ENCODE data around the gene ADRB2. TPM values are rescaled to one million over a fixed set of nuclear protein-coding genes. Genes with fewer than 3 reads are reported as not detected.

ADRB2 gene
- total and polyA plus RNA-seq, 10 of the 15 experiments (the other 5 are each of a cell fraction or from before 2014, with no cell fraction given) = 0.03 to 0.34 (median 0.18) TPM; not detected in 1

DNA sequence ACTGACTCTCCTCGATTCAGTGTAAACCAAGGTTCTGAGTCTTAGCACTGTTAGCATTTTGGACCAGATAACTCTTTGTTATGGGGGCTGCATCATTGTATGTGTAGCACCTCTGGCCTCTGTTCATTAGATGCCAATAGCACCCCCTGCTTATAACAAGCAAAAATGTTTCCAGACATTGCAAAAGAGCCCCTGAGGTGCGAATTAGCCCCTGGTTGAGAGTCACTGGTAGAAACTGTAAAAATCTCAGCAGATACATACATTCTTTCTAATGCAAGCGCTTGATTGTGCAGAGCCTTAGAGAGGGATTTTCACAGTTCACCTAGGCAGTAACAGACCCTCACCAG, 2.8 kb downstream of the ADRB2 start (continued):
- no peak for TF ChIP-seq SRF (IDR thresholded peaks at IDR 0.05; ENCODE audit: low read depth in 2 of 2, low read length in 2 of 2)

GRCh38 chr5:148829734-148830133, 3.3 kb downstream of the ADRB2 start:
- peaks cover 34% of the 10 kb centered on the region for H3K4me1 ChIP-seq (ENCODE audit: control insufficient read depth, insufficient read depth, low read length)
- H3K79me2 ChIP-seq (ENCODE audit: control insufficient read depth, insufficient read depth, low read length) = no peaks in the 10 kb centered on the region
- H3K27me3 ChIP-seq (replicated peaks in 1 of 2; ENCODE audit: control insufficient read depth in 2 of 2, insufficient read depth in 2 of 2, low read length in 1 of 2) = no peaks in the 10 kb centered on the region; a peak in 1 of 4 replicates
- no peak for FAIRE-seq
- ChIA-PET CTCF (interaction anchor here (1.2 to 5.9 kb wide), 5 partner anchors 9 to 98 kb away, joined by 3 to 37 read pairs (median 4); no protein-coding TSS in a partner anchor), SMC1A (ENCODE audit: uncharacterized antibody, unreplicated experiment) (interaction anchor here (0.9 to 2.6 kb wide), 5 partner anchors 9 to 128 kb away, joined by 3 to 20 read pairs (median 4); no protein-coding TSS in a partner anchor), POLR2A (no interaction called here), RAD21 (ENCODE audit: unreplicated experiment) (interaction anchor here (1.1 kb wide), 2 partner anchors 9 to 97 kb away, joined by 3 read pairs; no protein-coding TSS in a partner anchor)
- H3K4me3 ChIP-seq = no peak overlapping the region
- H3K9ac ChIP-seq (ENCODE audit: control insufficient read depth, insufficient read depth, low read length) = no peak overlapping the region
- no peaks in the 10 kb centered on the region for H3K36me3 ChIP-seq (ENCODE audit: control insufficient read depth in 2 of 2, insufficient read depth in 2 of 2, low read length in 1 of 2)
- no peaks in the 10 kb centered on the region for H3K9me3 ChIP-seq (replicated peaks; ENCODE audit: control insufficient read depth, insufficient read depth, low read length)
- in situ Hi-C loops (cut with MboI) = no loop called here
- no peak overlapping the region for H3K4me2 ChIP-seq (ENCODE audit: control insufficient read depth, insufficient read depth)
- H3K27ac ChIP-seq (ENCODE audit: control insufficient read depth, insufficient read depth) = no peak overlapping the region
- ATAC-seq = no peak
- 86% methylated on average over 5 of the region's 5 CpGs for WGBS (ENCODE audit: insufficient coverage, insufficient replicate concordance, low lambda C conversion rate, missing lambda C conversion rate)
- no peak for DNase-seq (ENCODE audit: low read depth, low spot score)
- no peak overlapping the region for H2AFZ ChIP-seq (ENCODE audit: control insufficient read depth, low read depth, low read length)
- no TSS peak for BruUV-seq (replicated peaks)
- intact Hi-C loops (cut with micrococcal nuclease; ENCODE audit: unreplicated experiment) = loop anchor here (5.0 kb wide), 1 partner anchor 128 kb away; no protein-coding TSS in a partner anchor
- H4K20me1 ChIP-seq (ENCODE audit: control insufficient read depth, insufficient read depth) = no peaks in the 10 kb centered on the region
- TF ChIP-seq, protein P1, sequence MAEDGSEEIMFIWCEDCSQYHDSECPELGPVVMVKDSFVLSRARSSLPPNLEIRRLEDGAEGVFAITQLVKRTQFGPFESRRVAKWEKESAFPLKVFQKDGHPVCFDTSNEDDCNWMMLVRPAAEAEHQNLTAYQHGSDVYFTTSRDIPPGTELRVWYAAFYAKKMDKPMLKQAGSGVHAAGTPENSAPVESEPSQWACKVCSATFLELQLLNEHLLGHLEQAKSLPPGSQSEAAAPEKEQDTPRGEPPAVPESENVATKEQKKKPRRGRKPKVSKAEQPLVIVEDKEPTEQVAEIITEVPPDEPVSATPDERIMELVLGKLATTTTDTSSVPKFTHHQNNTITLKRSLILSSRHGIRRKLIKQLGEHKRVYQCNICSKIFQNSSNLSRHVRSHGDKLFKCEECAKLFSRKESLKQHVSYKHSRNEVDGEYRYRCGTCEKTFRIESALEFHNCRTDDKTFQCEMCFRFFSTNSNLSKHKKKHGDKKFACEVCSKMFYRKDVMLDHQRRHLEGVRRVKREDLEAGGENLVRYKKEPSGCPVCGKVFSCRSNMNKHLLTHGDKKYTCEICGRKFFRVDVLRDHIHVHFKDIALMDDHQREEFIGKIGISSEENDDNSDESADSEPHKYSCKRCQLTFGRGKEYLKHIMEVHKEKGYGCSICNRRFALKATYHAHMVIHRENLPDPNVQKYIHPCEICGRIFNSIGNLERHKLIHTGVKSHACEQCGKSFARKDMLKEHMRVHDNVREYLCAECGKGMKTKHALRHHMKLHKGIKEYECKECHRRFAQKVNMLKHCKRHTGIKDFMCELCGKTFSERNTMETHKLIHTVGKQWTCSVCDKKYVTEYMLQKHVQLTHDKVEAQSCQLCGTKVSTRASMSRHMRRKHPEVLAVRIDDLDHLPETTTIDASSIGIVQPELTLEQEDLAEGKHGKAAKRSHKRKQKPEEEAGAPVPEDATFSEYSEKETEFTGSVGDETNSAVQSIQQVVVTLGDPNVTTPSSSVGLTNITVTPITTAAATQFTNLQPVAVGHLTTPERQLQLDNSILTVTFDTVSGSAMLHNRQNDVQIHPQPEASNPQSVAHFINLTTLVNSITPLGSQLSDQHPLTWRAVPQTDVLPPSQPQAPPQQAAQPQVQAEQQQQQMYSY (CRISPR knock-in tag; IDR thresholded peaks at IDR 0.05) = no peak
- no peak for TF ChIP-seq RELB (IDR thresholded peaks at IDR 0.05; ENCODE audit: low read depth)
- no peak for TF ChIP-seq NFIC (IDR thresholded peaks at IDR 0.05; ENCODE audit: low read depth, low read length)
- no peak for TF ChIP-seq HDAC2 (IDR thresholded peaks at IDR 0.05)
- no peak for TF ChIP-seq SMAD5 (IDR thresholded peaks at IDR 0.05; ENCODE audit: low read depth)
- TF ChIP-seq CREB1 (IDR thresholded peaks at IDR 0.05; ENCODE audit: low read depth) = no peak
- no peak for TF ChIP-seq POLR2AphosphoS2 (IDR thresholded peaks at IDR 0.05; ENCODE audit: low read depth, low read length)
- no peak for TF ChIP-seq REST (IDR thresholded peaks at IDR 0.05; ENCODE audit: low read depth, low read length)
- TF ChIP-seq EP300 (IDR thresholded peaks at IDR 0.05; ENCODE audit: borderline replicate concordance in 1 of 2, control insufficient read depth in 1 of 2, low read depth in 2 of 2, low read length in 2 of 2) = no peak

All from GM12878 (cell line).